Measurements from ENCODE around the gene POLN.

The POLN gene

GRCh38 chr4:2269206-2269531 is 27.2 kb upstream of the POLN start:
- no peak for TF ChIP-seq TSHZ2 (CRISPR knock-in tag; IDR thresholded peaks at IDR 0.05)
- no peak for TF ChIP-seq ZC3H10 (CRISPR knock-in tag; IDR thresholded peaks at IDR 0.05)
- TF ChIP-seq ESRRG (CRISPR knock-in tag; IDR thresholded peaks at IDR 0.05): no peak
- no peak for ATAC-seq

GRCh38 chr4:2268357-2269205 is 26.7 kb upstream of the POLN start:
- no peak for ATAC-seq

GRCh38 chr4:2267841-2268240 is 25.9 kb upstream of the POLN start:
- TF ChIP-seq ISL1 (CRISPR knock-in tag; IDR thresholded peaks at IDR 0.05): no peak
- no peak for TF ChIP-seq PPARA (CRISPR knock-in tag; IDR thresholded peaks at IDR 0.05; ENCODE audit: borderline replicate concordance)
- TF ChIP-seq PATZ1 (CRISPR knock-in tag; IDR thresholded peaks at IDR 0.05; ENCODE audit: borderline replicate concordance): no peak
- TF ChIP-seq CSDC2 (CRISPR knock-in tag; IDR thresholded peaks at IDR 0.05): no peak
- no peak for ATAC-seq

More at GRCh38 chr4:2268357-2269205, 26.7 kb upstream of the POLN start:
- TF ChIP-seq TOX (CRISPR knock-in tag; IDR thresholded peaks at IDR 0.05; ENCODE audit: borderline replicate concordance) (no peak), PATZ1 (CRISPR knock-in tag; IDR thresholded peaks at IDR 0.05; ENCODE audit: borderline replicate concordance) (no peak), ZNF8 (CRISPR knock-in tag; IDR thresholded peaks at IDR 0.05) (no peak), CREB5 (CRISPR knock-in tag; IDR thresholded peaks at IDR 0.05; ENCODE audit: low read depth) (no peak), TSHZ2 (CRISPR knock-in tag; IDR thresholded peaks at IDR 0.05) (no peak), ZNF70 (CRISPR knock-in tag; IDR thresholded peaks at IDR 0.05) (no peak), GLIS3 (CRISPR knock-in tag; IDR thresholded peaks at IDR 0.05) (no peak), OSR1 (CRISPR knock-in tag; IDR thresholded peaks at IDR 0.05) (no peak), BACH2 (CRISPR knock-in tag; IDR thresholded peaks at IDR 0.05; ENCODE audit: borderline replicate concordance) (no peak), ARNTL (CRISPR knock-in tag; IDR thresholded peaks at IDR 0.05; ENCODE audit: borderline replicate concordance, low read depth) (no peak), ZFP30 (CRISPR knock-in tag; IDR thresholded peaks at IDR 0.05) (no peak)

- ATAC-seq: no peak
- TF ChIP-seq ARNTL (CRISPR knock-in tag; IDR thresholded peaks at IDR 0.05; ENCODE audit: borderline replicate concordance, low read depth) (no peak), ZC3H10 (CRISPR knock-in tag; IDR thresholded peaks at IDR 0.05) (no peak), CSDC2 (CRISPR knock-in tag; IDR thresholded peaks at IDR 0.05) (no peak), ISL1 (CRISPR knock-in tag; IDR thresholded peaks at IDR 0.05) (no peak), RARB (CRISPR knock-in tag; IDR thresholded peaks at IDR 0.05) (no peak), POU6F1 (CRISPR knock-in tag; IDR thresholded peaks at IDR 0.05; ENCODE audit: borderline replicate concordance, low read depth) (no peak), ZNF8 (CRISPR knock-in tag; IDR thresholded peaks at IDR 0.05) (no peak), CSRNP3 (CRISPR knock-in tag; IDR thresholded peaks at IDR 0.05) (no peak), ZFP30 (CRISPR knock-in tag; IDR thresholded peaks at IDR 0.05) (no peak), ESRRG (CRISPR knock-in tag; IDR thresholded peaks at IDR 0.05) (no peak)
Measured at GRCh38 chr4:2267320-2267811, 25.4 kb upstream of the POLN start.

All from SK-N-SH treated with all-trans-retinoic acid at 6 μM for 48 hours (cell line).